ENCODE measurements around the gene KRTAP5-11.
"Not testable (repeated sequence)": the region's sequence is repeated elsewhere in the genome, so short reads cannot be mapped to it uniquely, and the experiment has no call there.

Gene KRTAP5-11

GRCh38 chr11:71582309-71582895 is at the start of gene KRTAP5-11:
KRTAP5-11 (minus strand) TSS chr11:71582875; CDS start chr11:71582837, 38 bp downstream.
- DNase-seq, result peak; percentile 11

- DNase-seq, result not testable (repeated sequence)
Measured at GRCh38 chr11:71631551-71631950, 48.9 kb upstream of the KRTAP5-11 start.

- peak; percentile 54 for DNase-seq
Measured at GRCh38 chr11:71630071-71630470, 47.4 kb upstream of the KRTAP5-11 start.

- not testable (repeated sequence) for DNase-seq
Measured at GRCh38 chr11:71628943-71629342, 46.3 kb upstream of the KRTAP5-11 start.

- DNase-seq, result not testable (repeated sequence)
Measured at GRCh38 chr11:71623226-71623625, 40.6 kb upstream of the KRTAP5-11 start.

- DNase-seq, result not testable (repeated sequence)
Measured at GRCh38 chr11:71622561-71622960, 39.9 kb upstream of the KRTAP5-11 start.

- DNase-seq, result not testable (repeated sequence)
Measured at GRCh38 chr11:71615003-71615402, 32.3 kb upstream of the KRTAP5-11 start.

GRCh38 chr11:71614366-71614917 is 31.8 kb upstream of the KRTAP5-11 start:
- DNase-seq, result not testable (repeated sequence)

- not testable (repeated sequence) for DNase-seq
Measured at GRCh38 chr11:71613931-71614330, 31.3 kb upstream of the KRTAP5-11 start.

- not testable (repeated sequence) for DNase-seq
Measured at GRCh38 chr11:71611218-71611910, 28.7 kb upstream of the KRTAP5-11 start.

GRCh38 chr11:71608272-71608671 is 25.6 kb upstream of the KRTAP5-11 start:
- DNase-seq, result not testable (repeated sequence)

GRCh38 chr11:71607520-71608216 is 25.0 kb upstream of the KRTAP5-11 start:
- DNase-seq, result not testable (repeated sequence)

GRCh38 chr11:71606853-71607519 is 24.3 kb upstream of the KRTAP5-11 start:
- peak; percentile 9 for DNase-seq

GRCh38 chr11:71604798-71605488 is 22.3 kb upstream of the KRTAP5-11 start:
- DNase-seq, result not testable (repeated sequence)

GRCh38 chr11:71603221-71603620 is 20.5 kb upstream of the KRTAP5-11 start:
- not testable (repeated sequence) for DNase-seq

- not testable (repeated sequence) for DNase-seq
Measured at GRCh38 chr11:71589546-71589920, 6.9 kb upstream of the KRTAP5-11 start.

GRCh38 chr11:71588822-71589545 is 6.3 kb upstream of the KRTAP5-11 start:
- DNase-seq, result peak; percentile 25

GRCh38 chr11:71588314-71588713 is 5.6 kb upstream of the KRTAP5-11 start:
- not testable (repeated sequence) for DNase-seq

GRCh38 chr11:71585673-71586072 is 3.0 kb upstream of the KRTAP5-11 start:
- not testable (repeated sequence) for DNase-seq

- DNase-seq, result not testable (repeated sequence)
Measured at GRCh38 chr11:71582969-71583368, 294 bp upstream of the KRTAP5-11 start.

- DNase-seq, result no peak
Measured at GRCh38 chr11:71581826-71582225, 849 bp downstream of the KRTAP5-11 start.

All from hematopoietic multipotent progenitor cell treated with erythropoietin and hydrocortisone succinate and interleukin-3 and kit ligand, for 4 days (in vitro differentiated cells).